ENCODE results near the gene SLC24A1.

DNA sequence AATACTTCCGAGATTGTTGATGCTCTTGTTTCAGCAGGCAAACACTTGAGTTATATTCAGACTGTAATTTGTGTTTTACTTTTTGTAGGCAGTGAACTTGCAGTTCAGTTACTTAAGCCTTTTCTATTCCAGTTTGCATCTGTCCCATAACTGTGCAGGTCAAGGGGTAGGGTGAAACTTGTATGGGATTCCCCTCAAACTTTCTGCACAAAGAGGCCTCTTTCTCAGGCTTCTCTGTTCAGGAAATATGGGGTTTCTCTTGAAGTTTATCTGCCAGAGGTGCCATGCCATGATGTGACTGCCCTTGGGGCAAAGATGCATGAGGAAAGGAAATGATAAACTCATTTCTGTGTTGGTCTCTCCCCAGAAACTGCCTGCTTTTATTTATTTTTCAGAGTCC is 66.7 kb downstream of the SLC24A1 start:
- no peak for TF ChIP-seq CTCF (IDR thresholded peaks at IDR 0.05)
- no peak for TF ChIP-seq POLR2A (IDR thresholded peaks at IDR 0.05)
